ENCODE data around the gene IGDCC3. TPM values are rescaled to one million over a fixed set of nuclear protein-coding genes. Genes with fewer than 3 reads are reported as not detected.

The IGDCC3 gene
- total and polyA plus RNA-seq, 10 of the 15 experiments (the other 5 are each of a cell fraction or from before 2014, with no cell fraction given) = 0.10 to 0.20 (median 0.15) TPM; not detected in 7

GRCh38 chr15:65369212-65369547 lies 8.6 kb downstream of the IGDCC3 start:
- DNase-seq (ENCODE audit: low read depth, low spot score) (no peak), FAIRE-seq (no peak), ATAC-seq (no peak)
- no peaks in the 10 kb centered on the region for H3K79me2 ChIP-seq (ENCODE audit: control insufficient read depth, insufficient read depth, low read length)
- intact Hi-C loops (cut with micrococcal nuclease; ENCODE audit: unreplicated experiment) (no loop called here), in situ Hi-C loops (cut with MboI) (no loop called here)
- H3K36me3 ChIP-seq (ENCODE audit: control insufficient read depth in 2 of 2, insufficient read depth in 2 of 2, low read length in 1 of 2) = no peaks in the 10 kb centered on the region
- H3K9ac ChIP-seq (ENCODE audit: control insufficient read depth, insufficient read depth, low read length) = no peak overlapping the region
- H3K4me1 ChIP-seq (ENCODE audit: control insufficient read depth, insufficient read depth, low read length) = no peaks in the 10 kb centered on the region
- H3K27ac ChIP-seq (ENCODE audit: control insufficient read depth, insufficient read depth) = no peak overlapping the region
- H2AFZ ChIP-seq (ENCODE audit: control insufficient read depth, low read depth, low read length) = no peak overlapping the region
- CTCF ChIA-PET = interaction anchor here (2.4 kb wide), 1 partner anchor 14 kb away, joined by 9 read pairs; no protein-coding TSS in a partner anchor
- no peaks in the 10 kb centered on the region for H4K20me1 ChIP-seq (ENCODE audit: control insufficient read depth, insufficient read depth)
- no peak overlapping the region for H3K4me2 ChIP-seq (ENCODE audit: control insufficient read depth, insufficient read depth)
- no peaks in the 10 kb centered on the region; a peak in 2 of 4 replicates for H3K27me3 ChIP-seq (replicated peaks in 1 of 2; ENCODE audit: control insufficient read depth in 2 of 2, insufficient read depth in 2 of 2, low read length in 1 of 2)
- SMC1A ChIA-PET (ENCODE audit: uncharacterized antibody, unreplicated experiment) = no interaction called here
- BruUV-seq (replicated peaks) = no TSS peak
- RAD21 ChIA-PET (ENCODE audit: unreplicated experiment) = no interaction called here
- no peaks in the 10 kb centered on the region for H3K9me3 ChIP-seq (replicated peaks; ENCODE audit: control insufficient read depth, insufficient read depth, low read length)
- H3K4me3 ChIP-seq = no peak overlapping the region
- POLR2A ChIA-PET = no interaction called here
- WGBS (ENCODE audit: insufficient coverage, insufficient replicate concordance, low lambda C conversion rate, missing lambda C conversion rate) = 13% methylated on average over 3 of the region's 3 CpGs
- no peak for TF ChIP-seq ZBTB33 (IDR thresholded peaks at IDR 0.05)
- TF ChIP-seq IKZF1 (conservative IDR thresholded peaks at IDR 0.05) = no peak
- no peak for TF ChIP-seq ZNF592 (IDR thresholded peaks at IDR 0.05)
- no peak for TF ChIP-seq YBX1 (IDR thresholded peaks at IDR 0.05)
- TF ChIP-seq CBX3 (IDR thresholded peaks at IDR 0.05; ENCODE audit: borderline replicate concordance, low read depth) = no peak
